Measurements from ENCODE around the gene OR51I1. TPM values are rescaled to one million over a fixed set of nuclear protein-coding genes. Genes with fewer than 3 reads are reported as not detected.

The OR51I1 gene
- total and polyA plus RNA-seq, 3 donors from 2014 or later: 0.74 to 1.1 TPM; not detected in 1

GRCh38 chr11:5421811-5422210 is 19.5 kb downstream of the OR51I1 start, which contains the start of gene OR51Q1:
TSS of gene OR51Q1 (plus strand) at chr11:5422111. CDS start at chr11:5422201, 90 bp downstream.
- no peak for DNase-seq
- WGBS, 2 donors: 50 to 63% methylated on average over 1 of the region's 1 CpG
- Histone ChIP-seq H3K4me3 (no peak within 1 kb of the TSS), H3K9me3 (no peaks in the 10 kb centered on the region), H3K27ac (no peak within 1 kb of the TSS), H3K4me1 (no peaks in the 10 kb centered on the region), H3K36me3 (ENCODE audit: low read depth, missing control alignments) (no peaks in the 10 kb centered on the region), H3K27me3 (no peaks in the 10 kb centered on the region)
- intact Hi-C loops (cut with DNase I; ENCODE audit: low total_unique reads): no loop called here
- TF ChIP-seq POLR2A (IDR thresholded peaks at IDR 0.05) (no peak), CTCF (IDR thresholded peaks at IDR 0.05) (no peak)

GRCh38 chr11:5420993-5421392 is 20.3 kb downstream of the OR51I1 start:
- H3K9me3 ChIP-seq: no peaks in the 10 kb centered on the region
- intact Hi-C loops (cut with DNase I; ENCODE audit: low total_unique reads): no loop called here
- WGBS, 2 donors: 69 to 78% methylated on average over 5 of the region's 5 CpGs

GRCh38 chr11:5405173-5405572 is 36.1 kb downstream of the OR51I1 start:
- DNase-seq: no peak
- TF ChIP-seq POLR2A (IDR thresholded peaks at IDR 0.05): no peak
- no peak for TF ChIP-seq CTCF (IDR thresholded peaks at IDR 0.05)
- Histone ChIP-seq H3K27me3 (no peaks in the 10 kb centered on the region), H3K4me3 (no peak overlapping the region), H3K27ac (no peak overlapping the region), H3K9me3 (no peaks in the 10 kb centered on the region), H3K36me3 (ENCODE audit: low read depth, missing control alignments) (no peaks in the 10 kb centered on the region), H3K4me1 (no peaks in the 10 kb centered on the region)
- intact Hi-C loops (cut with DNase I; ENCODE audit: low total_unique reads): no loop called here

More at GRCh38 chr11:5420993-5421392, 20.3 kb downstream of the OR51I1 start:
- H3K4me3 ChIP-seq: no peak overlapping the region
- no peak for DNase-seq
- H3K27ac ChIP-seq: no peak overlapping the region
- H3K4me1 ChIP-seq: no peaks in the 10 kb centered on the region
- no peaks in the 10 kb centered on the region for H3K36me3 ChIP-seq (ENCODE audit: low read depth, missing control alignments)
- H3K27me3 ChIP-seq: no peaks in the 10 kb centered on the region
- TF ChIP-seq CTCF (IDR thresholded peaks at IDR 0.05) (no peak), POLR2A (IDR thresholded peaks at IDR 0.05) (no peak)

GRCh38 chr11:5398936-5399335 is 42.4 kb downstream of the OR51I1 start:
- no peaks in the 10 kb centered on the region for H3K4me1 ChIP-seq
- TF ChIP-seq POLR2A (IDR thresholded peaks at IDR 0.05) (no peak), CTCF (IDR thresholded peaks at IDR 0.05) (no peak)
- H3K27ac ChIP-seq: no peak overlapping the region
- no peaks in the 10 kb centered on the region for H3K36me3 ChIP-seq (ENCODE audit: low read depth, missing control alignments)
- no peaks in the 10 kb centered on the region for H3K27me3 ChIP-seq
- intact Hi-C loops (cut with DNase I; ENCODE audit: low total_unique reads): no loop called here
- H3K4me3 ChIP-seq: no peak overlapping the region
- no peaks in the 10 kb centered on the region for H3K9me3 ChIP-seq
- no peak for DNase-seq

GRCh38 chr11:5394091-5394490 is 47.2 kb downstream of the OR51I1 start:
- Histone ChIP-seq H3K27ac (no peak overlapping the region), H3K4me3 (no peak overlapping the region), H3K36me3 (ENCODE audit: low read depth, missing control alignments) (no peaks in the 10 kb centered on the region), H3K27me3 (no peaks in the 10 kb centered on the region), H3K4me1 (no peaks in the 10 kb centered on the region), H3K9me3 (no peaks in the 10 kb centered on the region)
- intact Hi-C loops (cut with DNase I; ENCODE audit: low total_unique reads): no loop called here
- DNase-seq: no peak
- TF ChIP-seq CTCF (IDR thresholded peaks at IDR 0.05): no peak

Other genes starting within 250 kb of the OR51I1 start
- not detected for gene OR51V1, start 240.8 kb downstream of the OR51I1 start, total RNA-seq
- gene OR51V1, start 240.8 kb downstream of the OR51I1 start, polyA plus RNA-seq (ENCODE audit: insufficient read depth, low read depth, low replicate concordance): not detected
- 10 to 100 TPM in 1 of 2 donors, not detected in 1; 11.8 TPM for gene HBB, start 214.4 kb downstream of the OR51I1 start, total RNA-seq
- 55.6 TPM for gene HBB, start 214.4 kb downstream of the OR51I1 start, polyA plus RNA-seq (ENCODE audit: insufficient read depth, low read depth, low replicate concordance)
- not detected for gene HBD, start 207.0 kb downstream of the OR51I1 start, total RNA-seq
- gene HBD, start 207.0 kb downstream of the OR51I1 start, polyA plus RNA-seq (ENCODE audit: insufficient read depth, low read depth, low replicate concordance): not detected
- not detected for gene HBG1, start 191.7 kb downstream of the OR51I1 start, total RNA-seq
- not detected for gene HBG1, start 191.7 kb downstream of the OR51I1 start, polyA plus RNA-seq (ENCODE audit: insufficient read depth, low read depth, low replicate concordance)
- not detected for gene HBG2, start 186.7 kb downstream of the OR51I1 start, total RNA-seq
- not detected for gene HBG2, start 186.7 kb downstream of the OR51I1 start, polyA plus RNA-seq (ENCODE audit: insufficient read depth, low read depth, low replicate concordance)
- gene HBE1, start 171.6 kb downstream of the OR51I1 start, total RNA-seq: under 1 TPM in 1 of 2 donors, not detected in 1; 0.87 TPM
- not detected for gene HBE1, start 171.6 kb downstream of the OR51I1 start, polyA plus RNA-seq (ENCODE audit: insufficient read depth, low read depth, low replicate concordance)
- under 1 TPM in 1 of 2 donors, not detected in 1; 0.74 TPM for gene OR51B4, start 139.6 kb downstream of the OR51I1 start, total RNA-seq
- gene OR51B4, start 139.6 kb downstream of the OR51I1 start, polyA plus RNA-seq (ENCODE audit: insufficient read depth, low read depth, low replicate concordance): not detected
- gene OR51B2, start 117.2 kb downstream of the OR51I1 start, total RNA-seq: under 1 TPM in 1 of 2 donors, not detected in 1; 0.74 TPM
- not detected for gene OR51B2, start 117.2 kb downstream of the OR51I1 start, polyA plus RNA-seq (ENCODE audit: insufficient read depth, low read depth, low replicate concordance)
- 1 to 10 TPM; 1.3 to 2.7 TPM for gene OR51B5, start 98.0 kb downstream of the OR51I1 start, total RNA-seq
- 0.78 TPM for gene OR51B5, start 98.0 kb downstream of the OR51I1 start, polyA plus RNA-seq (ENCODE audit: insufficient read depth, low read depth, low replicate concordance)
- gene OR51B6, start 90.0 kb downstream of the OR51I1 start, total RNA-seq: not detected
- not detected for gene OR51B6, start 90.0 kb downstream of the OR51I1 start, polyA plus RNA-seq (ENCODE audit: insufficient read depth, low read depth, low replicate concordance)
- not detected for gene OR51M1, start 57.7 kb downstream of the OR51I1 start, total RNA-seq
- not detected for gene OR51M1, start 57.7 kb downstream of the OR51I1 start, polyA plus RNA-seq (ENCODE audit: insufficient read depth, low read depth, low replicate concordance)
- gene OR51Q1, start 19.4 kb downstream of the OR51I1 start, total RNA-seq: not detected
- not detected for gene OR51Q1, start 19.4 kb downstream of the OR51I1 start, polyA plus RNA-seq (ENCODE audit: insufficient read depth, low read depth, low replicate concordance)
- not detected for gene OR51I2, start 7.8 kb upstream of the OR51I1 start, total RNA-seq
- not detected for gene OR51I2, start 7.8 kb upstream of the OR51I1 start, polyA plus RNA-seq (ENCODE audit: insufficient read depth, low read depth, low replicate concordance)
- gene OR52D1, start 47.2 kb upstream of the OR51I1 start, total RNA-seq: not detected
- gene OR52D1, start 47.2 kb upstream of the OR51I1 start, polyA plus RNA-seq (ENCODE audit: insufficient read depth, low read depth, low replicate concordance): not detected
- gene UBQLN3, start 68.4 kb upstream of the OR51I1 start, total RNA-seq: 100 to 1,000 TPM; 105 to 283 TPM
- gene UBQLN3, start 68.4 kb upstream of the OR51I1 start, polyA plus RNA-seq (ENCODE audit: insufficient read depth, low read depth, low replicate concordance): 336 TPM
- 10 to 100 TPM in 1 of 2 donors, 1 to 10 TPM in 1; 8.8 to 38.7 TPM for gene UBQLNL, start 75.2 kb upstream of the OR51I1 start, total RNA-seq
- gene UBQLNL, start 75.2 kb upstream of the OR51I1 start, polyA plus RNA-seq (ENCODE audit: insufficient read depth, low read depth, low replicate concordance): 42.8 TPM
- gene OR52H1, start 107.0 kb upstream of the OR51I1 start, total RNA-seq: 1 to 10 TPM; 1.4 to 1.9 TPM
- not detected for gene OR52H1, start 107.0 kb upstream of the OR51I1 start, polyA plus RNA-seq (ENCODE audit: insufficient read depth, low read depth, low replicate concordance)
- not detected for gene OR52B6, start 139.4 kb upstream of the OR51I1 start, total RNA-seq
- gene OR52B6, start 139.4 kb upstream of the OR51I1 start, polyA plus RNA-seq (ENCODE audit: insufficient read depth, low read depth, low replicate concordance): not detected
- gene TRIM6, start 155.1 kb upstream of the OR51I1 start, total RNA-seq: 10 to 100 TPM in 1 of 2 donors, 1 to 10 TPM in 1; 9.1 to 10.6 TPM
- 20.9 TPM for gene TRIM6, start 155.1 kb upstream of the OR51I1 start, polyA plus RNA-seq (ENCODE audit: insufficient read depth, low read depth, low replicate concordance)
- gene TRIM34, start 183.5 kb upstream of the OR51I1 start, total RNA-seq: 1 to 10 TPM; 6.5 to 7.6 TPM
- gene TRIM34, start 183.5 kb upstream of the OR51I1 start, polyA plus RNA-seq (ENCODE audit: insufficient read depth, low read depth, low replicate concordance): 6.5 TPM
- 10 to 100 TPM; 10.8 to 16.2 TPM for gene TRIM5, start 243.6 kb upstream of the OR51I1 start, total RNA-seq
- gene TRIM5, start 243.6 kb upstream of the OR51I1 start, polyA plus RNA-seq (ENCODE audit: insufficient read depth, low read depth, low replicate concordance): 8.8 TPM
- 10 to 100 TPM; 25.0 to 30.3 TPM for gene TRIM22, start 248.3 kb upstream of the OR51I1 start, total RNA-seq
- 25.0 TPM for gene TRIM22, start 248.3 kb upstream of the OR51I1 start, polyA plus RNA-seq (ENCODE audit: insufficient read depth, low read depth, low replicate concordance)